ENCODE results near the gene DCANP1.

DNA sequence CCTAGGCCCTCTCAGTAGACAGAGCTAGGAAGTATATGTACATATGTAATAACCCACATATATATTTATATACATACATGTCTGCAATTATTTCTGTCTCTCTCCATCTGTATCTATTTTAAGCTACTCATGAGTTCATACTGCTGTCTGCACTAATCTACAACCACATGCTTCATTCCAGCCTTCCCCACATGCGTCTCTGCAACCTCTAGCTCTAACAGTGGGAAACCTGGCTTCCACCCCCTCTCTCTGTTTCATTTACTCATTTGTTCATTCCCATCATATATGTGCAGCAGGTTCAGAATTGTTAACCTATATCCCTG lies 23.3 kb downstream of the DCANP1 start:
- TF ChIP-seq, protein P1, sequence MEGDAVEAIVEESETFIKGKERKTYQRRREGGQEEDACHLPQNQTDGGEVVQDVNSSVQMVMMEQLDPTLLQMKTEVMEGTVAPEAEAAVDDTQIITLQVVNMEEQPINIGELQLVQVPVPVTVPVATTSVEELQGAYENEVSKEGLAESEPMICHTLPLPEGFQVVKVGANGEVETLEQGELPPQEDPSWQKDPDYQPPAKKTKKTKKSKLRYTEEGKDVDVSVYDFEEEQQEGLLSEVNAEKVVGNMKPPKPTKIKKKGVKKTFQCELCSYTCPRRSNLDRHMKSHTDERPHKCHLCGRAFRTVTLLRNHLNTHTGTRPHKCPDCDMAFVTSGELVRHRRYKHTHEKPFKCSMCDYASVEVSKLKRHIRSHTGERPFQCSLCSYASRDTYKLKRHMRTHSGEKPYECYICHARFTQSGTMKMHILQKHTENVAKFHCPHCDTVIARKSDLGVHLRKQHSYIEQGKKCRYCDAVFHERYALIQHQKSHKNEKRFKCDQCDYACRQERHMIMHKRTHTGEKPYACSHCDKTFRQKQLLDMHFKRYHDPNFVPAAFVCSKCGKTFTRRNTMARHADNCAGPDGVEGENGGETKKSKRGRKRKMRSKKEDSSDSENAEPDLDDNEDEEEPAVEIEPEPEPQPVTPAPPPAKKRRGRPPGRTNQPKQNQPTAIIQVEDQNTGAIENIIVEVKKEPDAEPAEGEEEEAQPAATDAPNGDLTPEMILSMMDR (IDR thresholded peaks at IDR 0.05), result no peak
- TF ChIP-seq POLR2A (IDR thresholded peaks at IDR 0.05), result no peak
- no peak for TF ChIP-seq EP300 (IDR thresholded peaks at IDR 0.05)
- no peak for TF ChIP-seq POLR2AphosphoS5 (IDR thresholded peaks at IDR 0.05)
